IMR-90 (cell line): ENCODE measurements around the gene OR13C8. TPM values are rescaled to one million over a fixed set of nuclear protein-coding genes. Genes with fewer than 3 reads are reported as not detected.

Source experiments
- ATAC-seq: fragments of 200-7000 bp; cut with Tn5 transposase; 2 replicates; pipeline ENCODE4 v1.9.1; 2020; ENCODE audit warnings: low read depth, mild to moderate bottlenecking, moderate library complexity
- BruUV-seq: library from RNA; stranded (reverse); fragments of 400-500 nt; replicated peaks from 2 replicates; lab custom pipeline; 2021; lab: Mats Ljungman, UMichigan
- CTCF ChIA-PET: fragments of 300-600 bp; formaldehyde crosslinking; extraction: SDS; loops from one replicate; lab custom pipeline; 2021; ENCODE audit warnings: antibody characterized with exemption; lab: Yijun Ruan, JAX
- POLR2A ChIA-PET: fragments of 300-600 bp; sonication (Branson Sonifier 250); formaldehyde crosslinking; loops from one replicate; lab custom pipeline; 2022; ENCODE audit warnings: antibody characterized with exemption; ENCODE audit not compliant: unreplicated experiment; lab: Charles Lee
- DNase-seq: peaks from one replicate; pipeline ENCODE4 v3.0.0; 2013
- H2AFZ ChIP-seq: replicated peaks from 2 replicates; pipeline ENCODE3; 2013; ENCODE audit warnings: low read length, mild to moderate bottlenecking; ENCODE audit not compliant: poor library complexity
- H2AK5ac ChIP-seq: 2 replicates; pipeline ENCODE4 v1.6.1; 2013; ENCODE audit warnings: low read depth, low read length, inconsistent platforms
- H2AK9ac ChIP-seq: replicated peaks from 2 replicates; pipeline ENCODE3; 2013; ENCODE audit warnings: mild to moderate bottlenecking, low read depth, low read length, moderate library complexity; ENCODE audit not compliant: poor library complexity
- H2BK120ac ChIP-seq: 2 replicates; pipeline ENCODE4 v1.6.1; 2013; ENCODE audit warnings: low read depth, low read length, inconsistent platforms
- H2BK15ac ChIP-seq: 3 replicates; pipeline ENCODE4 v1.6.1; 2013; ENCODE audit warnings: low read depth, low read length, inconsistent platforms
- H2BK20ac ChIP-seq: 2 replicates; pipeline ENCODE4 v1.6.1; 2013; ENCODE audit warnings: low read depth, mild to moderate bottlenecking, inconsistent platforms, low read length, moderate library complexity
- H2BK5ac ChIP-seq: 2 replicates; pipeline ENCODE4 v1.6.1; 2013; ENCODE audit warnings: mild to moderate bottlenecking, low read depth, low read length, inconsistent platforms; ENCODE audit not compliant: poor library complexity, severe bottlenecking
- H3K14ac ChIP-seq: replicated peaks from 2 replicates; pipeline ENCODE4 v1.6.1; 2013; ENCODE audit warnings: low read depth, low read length, inconsistent platforms
- H3K18ac ChIP-seq: 2 replicates; pipeline ENCODE4 v1.6.1; 2013; ENCODE audit warnings: low read depth, low read length, control low read depth
- H3K23ac ChIP-seq: 2 replicates; pipeline ENCODE4 v1.6.1; 2013; ENCODE audit warnings: low read depth, low read length, inconsistent platforms
- H3K27ac ChIP-seq: 2 replicates; pipeline ENCODE4 v1.5.1; 2013; ENCODE audit warnings: mild to moderate bottlenecking, control low read depth, low read length; ENCODE audit not compliant: insufficient read depth
- H3K27me3 ChIP-seq: 2 replicates; pipeline ENCODE4 v1.6.1; 2013; ENCODE audit warnings: low read length; ENCODE audit not compliant: control insufficient read depth, insufficient read depth
- H3K36me3 ChIP-seq: 2 replicates; pipeline ENCODE4 v1.6.1; 2013; ENCODE audit warnings: low read length, mixed read lengths; ENCODE audit not compliant: control insufficient read depth, insufficient read depth
- H3K4ac ChIP-seq: 2 replicates; pipeline ENCODE4 v1.6.1; 2013; ENCODE audit warnings: low read depth, low read length, inconsistent platforms
- H3K4me1 ChIP-seq: 2 replicates; pipeline ENCODE4 v1.6.1; 2013; ENCODE audit warnings: low read length, mixed read lengths; ENCODE audit not compliant: control insufficient read depth, insufficient read depth
- H3K4me2 ChIP-seq: 2 replicates; pipeline ENCODE4 v1.6.1; 2013; ENCODE audit warnings: low read depth, mild to moderate bottlenecking, control low read depth, low read length, moderate library complexity
- H3K4me3 ChIP-seq: 2 replicates; pipeline ENCODE4 v1.5.1; 2013; ENCODE audit warnings: low read depth, mild to moderate bottlenecking, control low read depth, low read length, moderate library complexity; ENCODE audit not compliant: insufficient read depth
- H3K56ac ChIP-seq: 2 replicates; pipeline ENCODE4 v1.6.1; 2013; ENCODE audit warnings: low read length, inconsistent platforms; ENCODE audit not compliant: insufficient read depth; ENCODE audit errors: extremely low read depth
- H3K79me1 ChIP-seq, 2 experiments: 2 replicates each; pipeline ENCODE4 v1.6.1; 2013; ENCODE audit warnings: low read length in 2 of 2, inconsistent platforms in 1 of 2, low read depth in 1 of 2
- H3K9ac ChIP-seq: 2 replicates; pipeline ENCODE4 v1.6.1; 2013; ENCODE audit warnings: low read depth, low read length, control low read depth
- H3K9me1 ChIP-seq: 2 replicates; pipeline ENCODE4 v1.6.1; 2013; ENCODE audit warnings: low read length, inconsistent platforms; ENCODE audit not compliant: insufficient read depth
- H3K9me3 ChIP-seq: 2 replicates; pipeline ENCODE4 v1.6.1; 2013; ENCODE audit warnings: low read length; ENCODE audit not compliant: control insufficient read depth, insufficient read depth
- H4K20me1 ChIP-seq: 2 replicates; pipeline ENCODE4 v1.6.1; 2013; ENCODE audit warnings: low read length, inconsistent platforms; ENCODE audit not compliant: insufficient read depth
- H4K5ac ChIP-seq: 2 replicates; pipeline ENCODE4 v1.6.1; 2013; ENCODE audit warnings: mild to moderate bottlenecking, low read depth, low read length, control low read depth
- H4K8ac ChIP-seq, 2 experiments: 2 replicates each; pipeline ENCODE4 v1.6.1; 2013; ENCODE audit warnings: low read depth in 2 of 2, low read length in 2 of 2, control low read depth in 1 of 2, inconsistent platforms in 1 of 2
- H4K91ac ChIP-seq: 2 replicates; pipeline ENCODE4 v1.6.1; 2013; ENCODE audit warnings: low read depth, low read length, inconsistent platforms; ENCODE audit not compliant: insufficient read depth
- BHLHE40 ChIP-seq: fragments of 150-350 bp; IDR thresholded peaks from 2 replicates; pipeline ENCODE4 v1.6.1; 2016; ENCODE audit warnings: mild to moderate bottlenecking, low read depth, low read length
- CEBPB ChIP-seq: IDR thresholded peaks from 2 replicates; pipeline ENCODE4 v1.6.1; 2012; ENCODE audit warnings: low read depth, low read length, improper control_type of control experiment
- CHD1 ChIP-seq: IDR thresholded peaks from 2 replicates; pipeline ENCODE4 v1.6.1; 2012; ENCODE audit warnings: low read depth, low read length, improper control_type of control experiment
- CTCF ChIP-seq: conservative IDR thresholded peaks from 2 replicates; pipeline ENCODE4 v1.5.1; 2012; ENCODE audit warnings: mild to moderate bottlenecking, low read depth, low read length, improper control_type of control experiment
- ELK1 ChIP-seq: fragments of 150-350 bp; IDR thresholded peaks from 2 replicates; pipeline ENCODE4 v1.6.1; 2016; ENCODE audit warnings: low read depth, mild to moderate bottlenecking, low read length, moderate library complexity, borderline replicate concordance
- FOS ChIP-seq: fragments of 150-350 bp; IDR thresholded peaks from 2 replicates; pipeline ENCODE4 v1.6.1; 2016; ENCODE audit warnings: low read depth, low read length
- MAFK ChIP-seq: IDR thresholded peaks from 2 replicates; pipeline ENCODE4 v1.6.1; 2012; ENCODE audit warnings: low read depth, low read length, improper control_type of control experiment
- MAZ ChIP-seq: IDR thresholded peaks from 2 replicates; pipeline ENCODE4 v1.6.1; 2012; ENCODE audit warnings: low read depth, mild to moderate bottlenecking, low read length, improper control_type of control experiment, moderate library complexity, borderline replicate concordance
- MXI1 ChIP-seq: IDR thresholded peaks from 2 replicates; pipeline ENCODE4 v1.6.1; 2012; ENCODE audit warnings: low read depth, mild to moderate bottlenecking, low read length, moderate library complexity, borderline replicate concordance
- NFE2L2 ChIP-seq: fragments of 150-350 bp; IDR thresholded peaks from 2 replicates; pipeline ENCODE4 v1.6.1; 2016; ENCODE audit warnings: low read depth, mild to moderate bottlenecking, low read length
- POLR2A ChIP-seq: IDR thresholded peaks from 2 replicates; pipeline ENCODE4 v1.6.1; 2012; ENCODE audit warnings: mild to moderate bottlenecking, low read depth, low read length
- RAD21 ChIP-seq: IDR thresholded peaks from 2 replicates; pipeline ENCODE4 v1.6.1; 2012; ENCODE audit warnings: low read length, improper control_type of control experiment
- RCOR1 ChIP-seq: IDR thresholded peaks from 2 replicates; pipeline ENCODE4 v1.6.1; 2012; ENCODE audit warnings: mild to moderate bottlenecking, low read length, improper control_type of control experiment; ENCODE audit not compliant: insufficient replicate concordance
- RFX5 ChIP-seq: IDR thresholded peaks from 2 replicates; pipeline ENCODE4 v1.8.0; 2012; ENCODE audit warnings: low read depth, mild to moderate bottlenecking, low read length, moderate library complexity
- SMC3 ChIP-seq: fragments of 150-350 bp; IDR thresholded peaks from 2 replicates; pipeline ENCODE4 v1.6.1; 2016; ENCODE audit warnings: low read depth, mild to moderate bottlenecking, antibody characterized with exemption, low read length, moderate library complexity
- USF2 ChIP-seq: fragments of 150-350 bp; IDR thresholded peaks from 2 replicates; pipeline ENCODE4 v1.6.1; 2017; ENCODE audit warnings: mild to moderate bottlenecking, antibody characterized with exemption, low read length, low read depth
- WGBS, 2 experiments: methylation state at CpG; one replicate each; pipeline versions ENCODE4 v1.1.5 to v1.1.7; 2013; ENCODE audit warnings: missing lambda C conversion rate in 2 of 2; ENCODE audit not compliant: insufficient read length in 1 of 2; ENCODE audit errors: extremely low coverage in 2 of 2; 5-methylcytosine and 5-hydroxymethylcytosine counted together
- dilution Hi-C: fragments of 300-500 bp; cut with HindIII; formaldehyde crosslinking; loops from one replicate; pipeline ENCODE4 v1.14.3; 2018; ENCODE audit warnings: low sequenced_read_pairs; ENCODE audit not compliant: unreplicated experiment
- in situ Hi-C: fragments of 300-500 bp; cut with MboI; formaldehyde crosslinking; loops from 3 replicates; pipeline ENCODE4 v1.14.3; 2019; ENCODE audit warnings: low sequenced_read_pairs, inconsistent platforms, mixed read lengths
- intact Hi-C: fragments of 100-400 bp; cut with micrococcal nuclease; formaldehyde crosslinking; loops from 2 replicates; pipeline ENCODE4 v1.10.0; 2022
- polyA plus RNA-seq, 3 experiments: library from polyadenylated mRNA; depleted of rRNA; stranded (reverse); fragments of >200 nt; gene quantifications; 2 replicates each; pipeline ENCODE4 v1.2.3, GENCODE V29; 2012; ENCODE audit warnings: low replicate concordance in 1 of 3
- total RNA-seq: library from RNA; depleted of rRNA; stranded (reverse); fragments of >200 nt; gene quantifications from 2 replicates; pipeline ENCODE4 v1.2.3, GENCODE V29; 2012

The OR13C8 gene
- total and polyA plus RNA-seq, 2 of the 4 experiments (the other 2 are of a cell fraction), result not detected

- no peak overlapping the region for H3K23ac ChIP-seq
- no peak for ATAC-seq
- peaks cover 3% of the 10 kb centered on the region; the same call in 1 of the 2 replicates for H3K9me3 ChIP-seq
- no peaks in the 10 kb centered on the region for H3K36me3 ChIP-seq
- no peak overlapping the region for H3K4me3 ChIP-seq
- DNase-seq, result no peak
- H3K18ac ChIP-seq, result no peak overlapping the region
- H3K4ac ChIP-seq, result no peak overlapping the region
- no peak overlapping the region for H4K91ac ChIP-seq
- H2BK20ac ChIP-seq, result no peak overlapping the region
- no peak overlapping the region for H3K4me2 ChIP-seq
- H2BK120ac ChIP-seq, result no peak overlapping the region
- H4K5ac ChIP-seq, result no peak overlapping the region
- no peak overlapping the region for H2AFZ ChIP-seq
- no peak overlapping the region for H2AK5ac ChIP-seq
- CTCF ChIA-PET, result no interaction called here
- H3K79me1 ChIP-seq, result no peaks in the 10 kb centered on the region
- POLR2A ChIA-PET, result no interaction called here
- no peaks in the 10 kb centered on the region for H4K20me1 ChIP-seq
- WGBS, 2 experiments, result no CpG with 5 or more reads among the region's 1 CpG
- no peak overlapping the region for H2AK9ac ChIP-seq
- no peak overlapping the region for H4K8ac ChIP-seq
- H2BK15ac ChIP-seq, result no peak overlapping the region
- dilution Hi-C loops, result no loop called here
- BruUV-seq, result no TSS peak
- TF ChIP-seq POLR2A (no peak), MAZ (no peak), ELK1 (no peak), USF2 (no peak), CEBPB (no peak), RFX5 (no peak), RCOR1 (no peak), RAD21 (no peak), CTCF (no peak), CHD1 (no peak), BHLHE40 (no peak), MAFK (no peak), NFE2L2 (no peak), SMC3 (no peak), FOS (no peak), MXI1 (no peak)
- in situ Hi-C loops, result no loop called here
- no peaks in the 10 kb centered on the region for H3K9me1 ChIP-seq
- no peak overlapping the region for H3K56ac ChIP-seq
- H3K9ac ChIP-seq, result no peak overlapping the region
- intact Hi-C loops, result no loop called here
- H2BK5ac ChIP-seq, result no peak overlapping the region
- H3K4me1 ChIP-seq, result no peaks in the 10 kb centered on the region
- no peak overlapping the region for H3K14ac ChIP-seq
- no peak overlapping the region for H3K27ac ChIP-seq
- no peaks in the 10 kb centered on the region for H3K27me3 ChIP-seq
Measured at GRCh38 chr9:104555521-104555920, 13.4 kb upstream of the OR13C8 start.
